SK-N-SH (cell line): ENCODE results near the gene TP53BP1. TPM values are rescaled to one million over a fixed set of nuclear protein-coding genes. Genes with fewer than 3 reads are reported as not detected.

Experiments used
- CTCF ChIA-PET: fragments of 300-600, 350-600 bp; formaldehyde crosslinking; extraction: SDS; loops from one replicate; lab custom pipeline; 2021; lab: Yijun Ruan, JAX
- POLR2A ChIA-PET: fragments of 350-600 bp; sonication (Branson Sonifier 250); formaldehyde crosslinking; extraction: SDS; loops from one replicate; lab custom pipeline; 2020; ENCODE audit warnings: antibody characterized with exemption, inconsistent platforms; lab: Yijun Ruan, JAX
- DNase-seq: peaks from one replicate; pipeline ENCODE4 v3.0.0; 2012
- H2AFZ ChIP-seq: fragments of 200-600 bp; sonication (generic); 2 replicates; pipeline ENCODE4 v1.8.1; 2016; ENCODE audit warnings: antibody characterized with exemption, mild to moderate bottlenecking, low read depth
- H3F3A ChIP-seq: fragments of 200-600 bp; sonication (generic); replicated peaks from 2 replicates; pipeline ENCODE3; 2016; ENCODE audit warnings: antibody characterized with exemption, mild to moderate bottlenecking; ENCODE audit not compliant: insufficient read depth
- H3K27ac ChIP-seq, 2 experiments: fragments of 200-500 bp in 1 of 2; fragments of 200-600 bp in 1 of 2; sonication (Bioruptor generic) in 1 of 2; sonication (generic), shearing (Covaris generic) in 1 of 2; 2 replicates each; pipeline versions ENCODE4 v1.5.1 to v1.6.1; 2014 to 2016; ENCODE audit warnings: low read depth in 2 of 2, inconsistent platforms in 1 of 2, low read length in 1 of 2, mild to moderate bottlenecking in 1 of 2, mixed read lengths in 1 of 2
- H3K27me3 ChIP-seq: fragments of 200-600 bp; sonication (generic), shearing (Covaris generic); 2 replicates; pipeline ENCODE4 v1.6.1; 2016; ENCODE audit warnings: mixed run types; ENCODE audit not compliant: insufficient read depth
- H3K36me3 ChIP-seq, 2 experiments: fragments of 200-500 bp in 1 of 2; fragments of 200-600 bp in 1 of 2; sonication (Bioruptor generic) in 1 of 2; sonication (generic) in 1 of 2; replicated peaks in 1 of 2; 2 replicates each; pipeline versions ENCODE3 to v1.5.1; 2014 to 2016; ENCODE audit warnings: low read length in 1 of 2, mild to moderate bottlenecking in 1 of 2; ENCODE audit not compliant: insufficient read depth in 2 of 2, control insufficient read depth in 1 of 2
- H3K4me1 ChIP-seq, 2 experiments: fragments of 200-500 bp in 1 of 2; fragments of 200-600 bp in 1 of 2; sonication (Bioruptor generic) in 1 of 2; sonication (generic), shearing (Covaris generic) in 1 of 2; 2 replicates each; pipeline versions ENCODE4 v1.5.1 to v1.6.1; 2014 to 2016; ENCODE audit warnings: low read depth in 1 of 2, low read length in 1 of 2, mixed run types in 1 of 2; ENCODE audit not compliant: insufficient read depth in 2 of 2, control insufficient read depth in 1 of 2
- H3K4me2 ChIP-seq: fragments of 200-600 bp; sonication (generic), shearing (Covaris generic); 2 replicates; pipeline ENCODE4 v1.6.1; 2017; ENCODE audit warnings: mixed run types
- H3K4me3 ChIP-seq, 2 experiments: fragments of 200-500 bp in 1 of 2; fragments of 200-600 bp in 1 of 2; sonication (Bioruptor generic) in 1 of 2; sonication (generic), shearing (Covaris generic) in 1 of 2; 2 replicates each; pipeline versions ENCODE4 v1.5.1 to v1.8.1; 2014 to 2016; ENCODE audit warnings: low read depth in 2 of 2, inconsistent platforms in 1 of 2, low read length in 1 of 2, mild to moderate bottlenecking in 1 of 2, mixed read lengths in 1 of 2, moderate library complexity in 1 of 2
- H3K79me2 ChIP-seq: fragments of 200-600 bp; sonication (generic); 2 replicates; pipeline ENCODE4 v1.8.1; 2017; ENCODE audit warnings: mild to moderate bottlenecking; ENCODE audit not compliant: insufficient read depth
- H3K9ac ChIP-seq: fragments of 200-600 bp; sonication (generic); 2 replicates; pipeline ENCODE4 v1.6.1; 2017; ENCODE audit warnings: mixed run types
- H3K9me2 ChIP-seq: fragments of 200-600 bp; sonication (generic); 2 replicates; pipeline ENCODE4 v1.6.1; 2017; ENCODE audit warnings: mixed run types
- H3K9me3 ChIP-seq: fragments of 200-600 bp; sonication (generic); 2 replicates; pipeline ENCODE4 v1.6.1; 2017; ENCODE audit warnings: mixed run types, mild to moderate bottlenecking, moderate library complexity
- H4K20me1 ChIP-seq: fragments of 200-600 bp; sonication (generic); 2 replicates; pipeline ENCODE4 v1.6.1; 2017; ENCODE audit warnings: mild to moderate bottlenecking, mixed run types; ENCODE audit not compliant: insufficient read depth
- ELF1 ChIP-seq: IDR thresholded peaks from 2 replicates; pipeline ENCODE4 v1.4.0; 2012
- FOSL2 ChIP-seq: IDR thresholded peaks from 2 replicates; pipeline ENCODE4 v1.4.0; 2012; ENCODE audit warnings: low read depth, mild to moderate bottlenecking, moderate library complexity, borderline replicate concordance
- FOXJ3 ChIP-seq: sonication (generic); formaldehyde crosslinking; IDR thresholded peaks from 2 replicates; pipeline ENCODE4 v1.5.1; 2020; ENCODE audit warnings: mild to moderate bottlenecking, missing genetic modification reagents
- FOXM1 ChIP-seq: IDR thresholded peaks from 2 replicates; pipeline ENCODE4 v1.4.0; 2012; ENCODE audit warnings: low read depth, mild to moderate bottlenecking
- GABPA ChIP-seq: IDR thresholded peaks from 2 replicates; pipeline ENCODE4 v1.4.0; 2012; ENCODE audit warnings: low read depth, mild to moderate bottlenecking
- MXI1 ChIP-seq: IDR thresholded peaks from 2 replicates; pipeline ENCODE4 v1.6.1; 2012; ENCODE audit warnings: mild to moderate bottlenecking, low read depth, low read length, improper control_type of control experiment
- NRF1 ChIP-seq: IDR thresholded peaks from 2 replicates; pipeline ENCODE4 v1.6.1; 2012; ENCODE audit warnings: low read depth, mild to moderate bottlenecking, low read length
- PBX3 ChIP-seq: IDR thresholded peaks from 2 replicates; pipeline ENCODE4; 2012
- POLR2AphosphoS5 ChIP-seq: IDR thresholded peaks from 2 replicates; pipeline ENCODE4 v1.6.1; 2012; ENCODE audit warnings: low read depth, low read length
- RAD21 ChIP-seq: IDR thresholded peaks from 2 replicates; pipeline ENCODE4 v1.6.1; 2012; ENCODE audit warnings: mild to moderate bottlenecking, low read length
- RCOR1 ChIP-seq: fragments of 150-350 bp; IDR thresholded peaks from 2 replicates; pipeline ENCODE4 v1.6.1; 2017; ENCODE audit warnings: antibody characterized with exemption, low read length
- REST ChIP-seq: IDR thresholded peaks from 2 replicates; pipeline ENCODE4 v1.6.1; 2012; ENCODE audit warnings: mild to moderate bottlenecking, low read depth, low read length, moderate library complexity
- RFX5 ChIP-seq: IDR thresholded peaks from 2 replicates; pipeline ENCODE4 v1.6.1; 2012; ENCODE audit warnings: mild to moderate bottlenecking, improper control_type of control experiment, low read length
- SIN3A ChIP-seq: IDR thresholded peaks from 2 replicates; pipeline ENCODE4 v1.6.1; 2012; ENCODE audit warnings: low read depth, mild to moderate bottlenecking, low read length, moderate library complexity, borderline replicate concordance
- TCF12 ChIP-seq: IDR thresholded peaks from 2 replicates; pipeline ENCODE4 v1.4.0; 2012
- TEAD4 ChIP-seq: IDR thresholded peaks from 2 replicates; pipeline ENCODE4 v1.4.0; 2012; ENCODE audit warnings: mild to moderate bottlenecking, borderline replicate concordance; ENCODE audit not compliant: insufficient read depth
- USF2 ChIP-seq: fragments of 150-350 bp; IDR thresholded peaks from 2 replicates; pipeline ENCODE4 v1.6.1; 2017; ENCODE audit warnings: antibody characterized with exemption, low read length, low read depth, borderline replicate concordance
- YY1 ChIP-seq: IDR thresholded peaks from 2 replicates; pipeline ENCODE4 v1.4.0; 2012; ENCODE audit warnings: low read depth, mild to moderate bottlenecking
- WGBS: methylation state at CpG from one replicate; pipeline ENCODE4 v1.1.6; 2017; ENCODE audit warnings: low lambda C conversion rate; 5-methylcytosine and 5-hydroxymethylcytosine counted together
- polyA plus RNA-seq, 3 experiments: library from polyadenylated mRNA; depleted of rRNA; stranded (reverse); fragments of >200 nt; gene quantifications; 2 replicates each; pipeline ENCODE4 v1.2.3, GENCODE V29; 2012
- TF ChIP-seq, protein P1 (sequence below): IDR thresholded peaks from 2 replicates; pipeline ENCODE4 v1.4.0; 2012; ENCODE audit warnings: low read depth, borderline replicate concordance

TP53BP1 gene
- polyA plus RNA-seq, 1 of the 3 experiments (the other 2 are of a cell fraction): 27.1 TPM

DNA sequence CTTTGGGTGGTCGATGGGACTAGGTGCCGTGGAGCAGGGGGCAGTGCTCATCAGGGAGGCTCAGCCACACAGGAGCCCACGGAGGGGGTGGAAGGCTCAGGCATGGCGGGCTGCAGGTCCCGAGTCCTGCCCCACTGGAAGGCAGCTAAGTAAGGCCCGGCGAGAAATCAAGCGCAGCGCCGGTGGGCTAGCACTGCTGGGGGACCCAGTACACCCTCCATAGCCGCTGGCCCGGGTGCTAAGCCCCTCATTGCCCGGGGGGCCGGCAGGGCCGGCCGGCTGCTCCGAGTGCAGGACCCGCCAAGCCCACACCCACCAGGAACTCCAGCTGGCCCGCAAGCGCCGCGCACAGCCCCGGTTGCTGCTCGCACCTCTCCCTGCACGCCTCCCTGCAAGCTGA is 19.1 kb downstream of the TP53BP1 start:
- no peaks in the 10 kb centered on the region for H4K20me1 ChIP-seq
- H3K27me3 ChIP-seq: no peaks in the 10 kb centered on the region
- H3K79me2 ChIP-seq: peaks cover 10% of the 10 kb centered on the region
- H3K9me3 ChIP-seq: no peaks in the 10 kb centered on the region
- no peaks in the 10 kb centered on the region for H3F3A ChIP-seq
- no peaks in the 10 kb centered on the region for H3K9me2 ChIP-seq
- H3K27ac ChIP-seq: no peak overlapping the region
- ChIA-PET POLR2A (no interaction called here), CTCF (interaction anchor here (1.1 kb wide), 2 partner anchors 11 to 45 kb away, joined by 3 to 4 read pairs; no protein-coding TSS in a partner anchor)
- no peak overlapping the region for H3K4me3 ChIP-seq
- WGBS: 97% methylated on average over 13 of the region's 25 CpGs
- no peak for DNase-seq
- no peaks in the 10 kb centered on the region for H3K4me1 ChIP-seq
- no peak for TF ChIP-seq PBX3
- TF ChIP-seq SIN3A: no peak
- TF ChIP-seq USF2: no peak
- no peak for TF ChIP-seq RFX5
- TF ChIP-seq FOXM1: no peak
- no peak for TF ChIP-seq FOSL2
- TF ChIP-seq MXI1: no peak
- no peak for TF ChIP-seq TEAD4
- TF ChIP-seq NRF1: no peak
- TF ChIP-seq ELF1: no peak
- no peak for TF ChIP-seq POLR2AphosphoS5
- TF ChIP-seq TCF12: no peak
- no peak overlapping the region for H3K9ac ChIP-seq
- H2AFZ ChIP-seq: no peak overlapping the region
- H3K36me3 ChIP-seq: peaks cover 78 to 88% of the 10 kb centered on the region in 2 experiments
- H3K4me2 ChIP-seq: no peak overlapping the region

- Histone ChIP-seq H3K4me2 (no peak overlapping the region), H3K4me3 (no peak overlapping the region), H3K27ac (no peak overlapping the region), H3K79me2 (peaks cover 6% of the 10 kb centered on the region; the same call in 1 of the 2 replicates), H2AFZ (no peak overlapping the region), H4K20me1 (no peaks in the 10 kb centered on the region), H3K9ac (no peak overlapping the region), H3K9me3 (no peaks in the 10 kb centered on the region), H3K9me2 (no peaks in the 10 kb centered on the region), H3K27me3 (no peaks in the 10 kb centered on the region), H3K36me3 (peaks cover 78 to 79% of the 10 kb centered on the region in 2 experiments), H3F3A (no peaks in the 10 kb centered on the region), H3K4me1 (no peaks in the 10 kb centered on the region)
- CTCF ChIA-PET: interaction anchor here (1.2 to 1.6 kb wide), 2 partner anchors 42 to 45 kb away, joined by 3 read pairs; no protein-coding TSS in a partner anchor
- POLR2A ChIA-PET: no interaction called here
- no peak for DNase-seq
- no peak for TF ChIP-seq YY1
- no peak for TF ChIP-seq SIN3A
- TF ChIP-seq RFX5: no peak
- no peak for TF ChIP-seq RAD21
- no peak for TF ChIP-seq GABPA
- TF ChIP-seq, protein P1, sequence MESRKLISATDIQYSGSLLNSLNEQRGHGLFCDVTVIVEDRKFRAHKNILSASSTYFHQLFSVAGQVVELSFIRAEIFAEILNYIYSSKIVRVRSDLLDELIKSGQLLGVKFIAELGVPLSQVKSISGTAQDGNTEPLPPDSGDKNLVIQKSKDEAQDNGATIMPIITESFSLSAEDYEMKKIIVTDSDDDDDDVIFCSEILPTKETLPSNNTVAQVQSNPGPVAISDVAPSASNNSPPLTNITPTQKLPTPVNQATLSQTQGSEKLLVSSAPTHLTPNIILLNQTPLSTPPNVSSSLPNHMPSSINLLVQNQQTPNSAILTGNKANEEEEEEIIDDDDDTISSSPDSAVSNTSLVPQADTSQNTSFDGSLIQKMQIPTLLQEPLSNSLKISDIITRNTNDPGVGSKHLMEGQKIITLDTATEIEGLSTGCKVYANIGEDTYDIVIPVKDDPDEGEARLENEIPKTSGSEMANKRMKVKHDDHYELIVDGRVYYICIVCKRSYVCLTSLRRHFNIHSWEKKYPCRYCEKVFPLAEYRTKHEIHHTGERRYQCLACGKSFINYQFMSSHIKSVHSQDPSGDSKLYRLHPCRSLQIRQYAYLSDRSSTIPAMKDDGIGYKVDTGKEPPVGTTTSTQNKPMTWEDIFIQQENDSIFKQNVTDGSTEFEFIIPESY: no peak
- TF ChIP-seq REST: no peak
- no peak for TF ChIP-seq USF2
- TF ChIP-seq FOXM1: no peak
- TF ChIP-seq MXI1: no peak
- TF ChIP-seq FOXJ3 (CRISPR knock-in tag): no peak
- no peak for TF ChIP-seq RCOR1
Measured at GRCh38 chr15:43471975-43472374, 21.0 kb downstream of the TP53BP1 start.
